Lower lobe of right lung (tissue), 2 donors: ENCODE results near the gene TIAL1. TPM values are rescaled to one million over a fixed set of nuclear protein-coding genes. Genes with fewer than 3 reads are reported as not detected.
"Not testable (repeated sequence)": the region's sequence is repeated elsewhere in the genome, so short reads cannot be mapped to it uniquely, and the experiment has no call there.

Experiments used
- ATAC-seq, 2 donors: fragments of 200-7000 bp; cut with Tn5 transposase; one replicate each; pipeline ENCODE4 v1.9.1; 2020 to 2022; ENCODE audit warnings: mild to moderate bottlenecking in 2 of 2, moderate library complexity in 2 of 2
- DNase-seq: peaks from one replicate; pipeline ENCODE4 v3.0.0-alpha.2; 2020
- H3K27ac ChIP-seq: fragments of 200-600 bp; one replicate; pipeline ENCODE4 v1.8.0; 2022
- H3K27me3 ChIP-seq: fragments of 200-600 bp; one replicate; pipeline ENCODE4 v1.8.0; 2022; ENCODE audit warnings: low read depth
- H3K36me3 ChIP-seq: fragments of 200-600 bp; one replicate; pipeline ENCODE4 v1.8.0; 2022; ENCODE audit warnings: mild to moderate bottlenecking
- H3K4me1 ChIP-seq: fragments of 200-600 bp; one replicate; pipeline ENCODE4 v1.8.0; 2022
- H3K4me3 ChIP-seq: fragments of 200-600 bp; one replicate; pipeline ENCODE4 v1.8.0; 2022; ENCODE audit warnings: mild to moderate bottlenecking
- H3K9me3 ChIP-seq: fragments of 200-600 bp; one replicate; pipeline ENCODE4 v1.8.0; 2022
- intact Hi-C: fragments of 100-400 bp; cut with DNase I; formaldehyde crosslinking; loops from one replicate; pipeline ENCODE4 v1.11.0; 2022
- total RNA-seq: library from RNA; stranded (reverse); fragmentation: NEBNext Ultra II Directional; extraction: Animal tissue kit (Norgen Biotek cat#: 25700); gene quantifications from one replicate; pipeline ENCODE4 v1.2.1, GENCODE V29; 2021
- TF ChIP-seq, protein P1 (sequence below): fragments of 200-600 bp; IDR thresholded peaks from one replicate; pipeline ENCODE4 v1.8.0; 2022; ENCODE audit warnings: antibody characterized with exemption, mild to moderate bottlenecking
- donor health status: DM: no; HTN: yes; CAD: no; lungs with severe emphysema.

The TIAL1 gene
- total RNA-seq, 1 donor from 2014 or later, result 99.0 TPM

DNA sequence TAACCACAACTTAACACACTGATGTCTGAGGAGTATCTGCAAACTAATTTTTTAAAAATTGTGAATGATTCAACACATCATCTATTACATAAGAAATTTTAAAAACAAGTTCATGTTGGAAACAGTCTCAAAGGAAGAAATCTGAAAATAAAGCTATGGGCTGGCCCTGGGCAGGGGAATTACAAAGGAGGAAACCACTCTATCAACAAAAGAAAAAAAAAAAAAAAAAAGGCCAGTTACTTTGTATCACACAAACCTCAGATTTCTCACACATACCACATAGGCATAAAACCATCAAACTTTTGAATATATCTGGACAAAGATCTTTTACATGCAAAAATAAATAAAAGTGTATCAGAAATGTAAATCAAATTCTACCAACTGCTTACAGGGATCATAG lies 20.8 kb downstream of the TIAL1 start:
- H3K27me3 ChIP-seq, result no peaks in the 10 kb centered on the region
- H3K9me3 ChIP-seq, result no peaks in the 10 kb centered on the region
- ATAC-seq (no peak), DNase-seq (no peak)
- TF ChIP-seq, protein P1, sequence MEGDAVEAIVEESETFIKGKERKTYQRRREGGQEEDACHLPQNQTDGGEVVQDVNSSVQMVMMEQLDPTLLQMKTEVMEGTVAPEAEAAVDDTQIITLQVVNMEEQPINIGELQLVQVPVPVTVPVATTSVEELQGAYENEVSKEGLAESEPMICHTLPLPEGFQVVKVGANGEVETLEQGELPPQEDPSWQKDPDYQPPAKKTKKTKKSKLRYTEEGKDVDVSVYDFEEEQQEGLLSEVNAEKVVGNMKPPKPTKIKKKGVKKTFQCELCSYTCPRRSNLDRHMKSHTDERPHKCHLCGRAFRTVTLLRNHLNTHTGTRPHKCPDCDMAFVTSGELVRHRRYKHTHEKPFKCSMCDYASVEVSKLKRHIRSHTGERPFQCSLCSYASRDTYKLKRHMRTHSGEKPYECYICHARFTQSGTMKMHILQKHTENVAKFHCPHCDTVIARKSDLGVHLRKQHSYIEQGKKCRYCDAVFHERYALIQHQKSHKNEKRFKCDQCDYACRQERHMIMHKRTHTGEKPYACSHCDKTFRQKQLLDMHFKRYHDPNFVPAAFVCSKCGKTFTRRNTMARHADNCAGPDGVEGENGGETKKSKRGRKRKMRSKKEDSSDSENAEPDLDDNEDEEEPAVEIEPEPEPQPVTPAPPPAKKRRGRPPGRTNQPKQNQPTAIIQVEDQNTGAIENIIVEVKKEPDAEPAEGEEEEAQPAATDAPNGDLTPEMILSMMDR, result no peak
- H3K4me1 ChIP-seq, result no peaks in the 10 kb centered on the region
- H3K4me3 ChIP-seq, result no peak overlapping the region
- no peak overlapping the region for H3K27ac ChIP-seq
- intact Hi-C loops, result no loop called here
- H3K36me3 ChIP-seq, result peaks cover 91% of the 10 kb centered on the region

DNA sequence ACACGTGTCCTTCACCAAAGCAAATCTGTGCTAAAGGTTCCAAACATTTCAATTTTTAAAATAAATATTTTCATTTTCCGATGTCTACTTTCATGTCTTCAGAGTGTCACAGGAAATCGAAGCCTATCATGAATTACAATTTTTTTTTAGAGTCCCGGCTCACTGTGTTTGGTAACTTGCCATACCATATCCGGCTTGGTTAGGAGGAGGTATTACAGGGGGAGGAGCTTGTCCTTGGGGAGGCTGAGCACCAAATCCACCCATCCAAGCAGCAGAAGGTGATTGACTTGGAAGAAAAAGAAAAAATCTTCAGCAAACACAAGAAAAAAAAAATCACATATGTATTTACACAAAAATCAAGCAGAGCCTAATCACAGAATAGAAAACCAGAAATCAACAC lies 21.3 kb downstream of the TIAL1 start:
- no peaks in the 10 kb centered on the region for H3K4me1 ChIP-seq
- H3K36me3 ChIP-seq, result peaks cover 88% of the 10 kb centered on the region
- no peaks in the 10 kb centered on the region for H3K9me3 ChIP-seq
- H3K27ac ChIP-seq, result no peak overlapping the region
- intact Hi-C loops, result no loop called here
- no peak overlapping the region for H3K4me3 ChIP-seq
- ATAC-seq (no peak), DNase-seq (no peak)
- H3K27me3 ChIP-seq, result no peaks in the 10 kb centered on the region
- TF ChIP-seq, protein P1, result no peak

DNA sequence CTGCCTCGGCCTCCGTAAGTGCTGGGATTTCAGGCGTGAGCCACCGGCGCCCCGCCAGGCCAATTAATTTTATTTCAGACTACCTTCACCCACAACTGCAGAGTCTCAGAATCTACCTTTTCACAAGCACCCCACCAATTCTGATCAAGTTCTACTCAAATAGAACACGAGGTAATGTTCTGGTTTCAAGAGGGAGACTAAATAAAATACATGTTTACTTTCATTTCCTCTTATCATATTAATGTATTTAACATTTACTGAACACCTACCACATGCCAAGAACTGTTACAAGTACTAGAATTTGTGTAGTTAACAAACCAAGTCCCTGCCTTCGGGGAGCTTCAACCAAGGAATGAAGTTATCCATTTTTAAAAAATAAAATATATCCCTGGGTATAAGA lies 28.8 kb downstream of the TIAL1 start:
- no peaks in the 10 kb centered on the region for H3K27me3 ChIP-seq
- TF ChIP-seq, protein P1, result no peak
- H3K4me1 ChIP-seq, result no peaks in the 10 kb centered on the region
- intact Hi-C loops, result no loop called here
- no peaks in the 10 kb centered on the region for H3K9me3 ChIP-seq
- no peak for ATAC-seq
- H3K27ac ChIP-seq, result no peak overlapping the region
- no peak overlapping the region for H3K4me3 ChIP-seq
- H3K36me3 ChIP-seq, result peaks cover 14% of the 10 kb centered on the region
- DNase-seq, result no peak

DNA sequence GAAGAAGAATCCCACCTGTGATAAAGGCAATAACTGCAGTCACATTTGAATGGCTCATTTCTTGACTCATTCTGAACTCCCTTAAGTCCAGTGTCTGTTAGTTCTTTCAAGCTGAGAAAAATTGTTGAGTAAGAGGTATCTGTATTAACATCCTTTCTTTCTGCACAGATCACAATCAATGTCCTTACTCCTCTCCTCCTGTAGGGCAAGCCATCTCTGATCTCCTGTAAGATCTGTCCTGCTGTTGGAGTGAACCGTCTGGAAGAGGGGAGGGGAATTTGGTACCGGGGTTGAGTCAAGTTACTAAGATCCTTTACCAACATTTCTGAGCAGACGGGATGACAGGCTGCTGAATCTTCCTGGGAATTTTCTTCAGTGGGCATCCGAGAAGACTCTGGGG lies 34.7 kb downstream of the TIAL1 start:
- no peak for ATAC-seq
- Histone ChIP-seq H3K9me3 (no peaks in the 10 kb centered on the region), H3K36me3 (no peaks in the 10 kb centered on the region), H3K4me3 (no peak overlapping the region), H3K27me3 (no peaks in the 10 kb centered on the region), H3K27ac (no peak overlapping the region), H3K4me1 (no peaks in the 10 kb centered on the region)
- TF ChIP-seq, protein P1, result no peak
- intact Hi-C loops, result no loop called here
- DNase-seq, result no peak

DNA sequence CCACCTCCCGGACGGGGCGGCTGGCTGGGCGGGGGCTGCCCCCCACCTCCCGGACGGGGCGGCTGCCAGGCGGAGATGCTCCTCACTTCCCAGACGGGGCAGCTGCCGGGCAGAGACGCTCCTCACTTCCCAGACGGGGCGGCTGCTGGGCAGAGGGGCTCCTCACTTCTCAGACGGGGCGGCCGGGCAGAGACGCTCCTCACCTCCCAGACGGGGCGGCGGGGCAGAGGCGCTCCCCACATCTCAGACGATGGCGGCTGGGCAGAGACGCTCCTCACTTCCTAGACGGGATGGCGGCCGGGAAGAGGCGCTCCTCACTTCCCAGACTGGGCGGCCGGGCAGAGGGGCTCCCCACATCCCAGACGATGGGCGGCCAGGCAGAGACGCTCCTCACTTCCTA lies 37.3 kb downstream of the TIAL1 start:
- H3K4me3 ChIP-seq, H3K27me3 ChIP-seq, ATAC-seq, DNase-seq, H3K4me1 ChIP-seq, H3K27ac ChIP-seq, H3K9me3 ChIP-seq, H3K36me3 ChIP-seq, intact Hi-C loops: not testable (repeated sequence)

DNA sequence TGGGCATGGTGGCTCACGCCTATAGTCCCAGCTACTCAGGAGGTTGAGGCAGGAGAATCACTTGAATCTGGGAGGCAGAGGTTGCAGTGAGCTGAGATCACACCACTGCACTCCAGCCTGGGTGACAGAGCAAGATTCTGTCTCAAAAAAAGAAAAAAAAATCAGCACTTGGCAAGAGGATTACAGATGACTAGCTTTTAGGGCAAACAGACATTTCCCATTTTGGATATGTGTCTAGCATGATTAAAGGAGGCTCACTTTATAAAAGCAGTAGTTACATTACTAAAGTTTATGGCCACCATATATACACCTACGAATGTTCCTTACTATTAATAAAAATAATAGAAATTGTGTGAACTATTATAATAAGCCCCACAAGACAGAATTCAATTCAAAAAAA lies 40.7 kb downstream of the TIAL1 start:
- ATAC-seq, H3K9me3 ChIP-seq, DNase-seq, H3K27me3 ChIP-seq, H3K4me3 ChIP-seq, intact Hi-C loops, H3K4me1 ChIP-seq, H3K36me3 ChIP-seq, H3K27ac ChIP-seq: not testable (repeated sequence)

DNA sequence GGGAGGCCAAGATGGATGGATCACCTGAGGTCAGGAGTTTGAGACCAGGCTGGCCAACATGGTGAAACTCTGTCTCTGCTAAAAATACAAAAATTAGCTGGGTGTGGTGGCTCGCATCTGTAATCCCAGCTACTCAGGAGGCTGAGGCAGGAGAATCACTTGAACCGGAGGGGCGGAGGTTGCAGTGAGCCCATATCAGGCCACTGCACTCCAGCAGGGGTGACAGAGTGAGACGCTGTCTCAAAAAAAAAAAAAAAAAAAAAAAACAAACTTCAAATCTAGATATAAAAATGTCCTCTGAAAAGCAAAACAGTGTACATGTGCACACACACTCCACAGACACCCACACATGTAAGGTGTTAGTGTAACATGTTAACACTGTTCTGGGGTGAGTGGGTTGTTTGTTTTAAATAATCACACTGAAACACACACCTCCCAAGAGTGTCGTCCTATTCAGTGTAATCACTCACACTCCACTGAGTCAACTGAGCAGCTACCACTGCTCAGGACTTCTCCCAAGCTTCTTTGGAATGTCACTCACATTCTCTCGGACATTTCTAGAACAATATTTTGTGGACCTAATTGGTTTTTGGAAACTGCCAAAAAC lies 41.5 kb downstream of the TIAL1 start:
- TF ChIP-seq, protein P1, result no peak
- Histone ChIP-seq H3K4me3 (no peak overlapping the region), H3K36me3 (no peaks in the 10 kb centered on the region), H3K27ac (no peak overlapping the region), H3K27me3 (no peaks in the 10 kb centered on the region), H3K9me3 (no peaks in the 10 kb centered on the region), H3K4me1 (no peaks in the 10 kb centered on the region)
- intact Hi-C loops, result no loop called here
- ATAC-seq (no peak), DNase-seq (no peak)
